ENCODE data around the gene NKD2.

GRCh38 chr5:995318-995717, 13.3 kb upstream of the NKD2 start:
- TF ChIP-seq CTCF (IDR thresholded peaks at IDR 0.05) (no peak), ZFX (IDR thresholded peaks at IDR 0.05; ENCODE audit: borderline replicate concordance) (no peak)
